Gastrocnemius medialis (tissue), 4 donors: ENCODE results near the gene HBE1.

Source experiments
- POLR2A ChIP-seq, 2 donors: fragments of 450-650 bp; IDR thresholded peaks; one replicate each; pipeline ENCODE4 v1.6.1; 2017; ENCODE audit warnings: antibody characterized with exemption in 2 of 2, mild to moderate bottlenecking in 2 of 2, moderate library complexity in 2 of 2
- TF ChIP-seq, protein P1 (sequence below), 5 experiments: fragments of 450-650 bp in 3 of 5; fragments of 200-600 bp in 2 of 5; sonication (generic) in 2 of 5; IDR thresholded peaks in 4 of 5; conservative IDR thresholded peaks in 1 of 5; 1 replicate in 4 of 5; 2 replicates in 1 of 5; pipeline ENCODE4 v1.5.1; 2016 to 2019; ENCODE audit warnings: antibody characterized with exemption in 5 of 5, mild to moderate bottlenecking in 3 of 5, moderate library complexity in 3 of 5

DNA sequence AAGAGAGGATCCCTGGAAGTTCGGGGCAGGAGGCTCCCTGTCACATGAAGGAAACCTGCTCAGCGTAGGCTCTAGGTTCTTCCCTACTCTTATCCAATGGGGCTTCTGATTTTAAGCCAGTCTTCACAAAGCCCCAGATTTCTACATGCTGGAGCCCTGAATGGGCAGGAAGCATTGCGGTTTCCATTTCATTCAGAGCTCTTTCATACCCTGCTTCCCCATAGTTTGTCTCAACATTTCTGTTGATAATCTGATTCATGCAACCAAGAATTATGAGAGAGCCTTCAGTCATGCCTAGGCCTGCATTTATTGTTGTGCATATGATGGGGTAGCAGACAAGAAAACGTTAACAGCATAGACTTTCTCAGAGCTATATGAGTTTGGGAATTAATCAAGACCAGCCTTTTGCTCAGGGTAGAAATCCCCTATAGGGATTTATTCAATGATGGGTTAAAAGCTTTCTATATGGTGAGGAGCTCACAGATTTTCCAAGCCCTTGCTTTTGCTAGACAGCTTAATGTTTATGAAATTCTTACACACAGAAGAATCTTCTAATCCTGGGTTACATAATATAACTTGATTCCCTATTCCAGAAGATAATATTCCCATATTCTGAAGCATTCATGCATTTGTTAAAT is 16.1 kb upstream of the HBE1 start:
- TF ChIP-seq, protein P1, sequence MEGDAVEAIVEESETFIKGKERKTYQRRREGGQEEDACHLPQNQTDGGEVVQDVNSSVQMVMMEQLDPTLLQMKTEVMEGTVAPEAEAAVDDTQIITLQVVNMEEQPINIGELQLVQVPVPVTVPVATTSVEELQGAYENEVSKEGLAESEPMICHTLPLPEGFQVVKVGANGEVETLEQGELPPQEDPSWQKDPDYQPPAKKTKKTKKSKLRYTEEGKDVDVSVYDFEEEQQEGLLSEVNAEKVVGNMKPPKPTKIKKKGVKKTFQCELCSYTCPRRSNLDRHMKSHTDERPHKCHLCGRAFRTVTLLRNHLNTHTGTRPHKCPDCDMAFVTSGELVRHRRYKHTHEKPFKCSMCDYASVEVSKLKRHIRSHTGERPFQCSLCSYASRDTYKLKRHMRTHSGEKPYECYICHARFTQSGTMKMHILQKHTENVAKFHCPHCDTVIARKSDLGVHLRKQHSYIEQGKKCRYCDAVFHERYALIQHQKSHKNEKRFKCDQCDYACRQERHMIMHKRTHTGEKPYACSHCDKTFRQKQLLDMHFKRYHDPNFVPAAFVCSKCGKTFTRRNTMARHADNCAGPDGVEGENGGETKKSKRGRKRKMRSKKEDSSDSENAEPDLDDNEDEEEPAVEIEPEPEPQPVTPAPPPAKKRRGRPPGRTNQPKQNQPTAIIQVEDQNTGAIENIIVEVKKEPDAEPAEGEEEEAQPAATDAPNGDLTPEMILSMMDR (IDR thresholded peaks at IDR 0.05 in 4 of 5, conservative IDR thresholded peaks at IDR 0.05 in 1 of 5), result no peak
- no peak for TF ChIP-seq POLR2A (IDR thresholded peaks at IDR 0.05)
